Right lobe of liver (tissue), 4 donors: ENCODE measurements around the gene EPS8L1.

Experiments
- CTCF ChIP-seq, 4 donors: fragments of 200-600 bp in 3 of 4; fragments of 450-650 bp in 1 of 4; IDR thresholded peaks; one replicate each; pipeline versions ENCODE4 v1.5.1 to v1.8.0; 2016 to 2022; ENCODE audit warnings: antibody characterized with exemption in 4 of 4, mild to moderate bottlenecking in 2 of 4
- POLR2A ChIP-seq: fragments of 450-650 bp; IDR thresholded peaks from one replicate; pipeline ENCODE4 v1.6.1; 2017; ENCODE audit warnings: antibody characterized with exemption, mild to moderate bottlenecking
- donor health status: DM: no; HTN: no; CAD: no.
- donor health status: DM: no; HTN: no; CAD: no.
- donor health status: DM: no; HTN: yes; CAD: no.

GRCh38 chr19:55131421-55131820, 55.8 kb downstream of the EPS8L1 start:
- TF ChIP-seq POLR2A (no peak), CTCF (IDR thresholded peaks at IDR 0.05) (no peak)
